MV-4-11 (cell line): ENCODE measurements around the gene HSF2BP.
"Not testable (repeated sequence)": the region's sequence is repeated elsewhere in the genome, so short reads cannot be mapped to it uniquely, and the experiment has no call there.

Experiments
- DNase-seq: peaks from one replicate; lab custom pipeline; 2025; lab: John Stamatoyannopoulos, UW

HSF2BP gene

GRCh38 chr21:43687566-43688399, 28.5 kb upstream of the HSF2BP start:
- DNase-seq, result peak; percentile 44

GRCh38 chr21:43686811-43687565, 27.7 kb upstream of the HSF2BP start:
- DNase-seq, result peak; percentile 21

GRCh38 chr21:43684424-43684823, 25.1 kb upstream of the HSF2BP start:
- DNase-seq, result peak; percentile 37

GRCh38 chr21:43681650-43682049, 22.4 kb upstream of the HSF2BP start:
- no peak for DNase-seq

- not testable (repeated sequence) for DNase-seq
Measured at GRCh38 chr21:43680421-43680820, 21.1 kb upstream of the HSF2BP start.

- no peak for DNase-seq
Measured at GRCh38 chr21:43679951-43680350, 20.7 kb upstream of the HSF2BP start.

GRCh38 chr21:43676391-43676790, 17.1 kb upstream of the HSF2BP start:
- DNase-seq, result no peak

- DNase-seq, result no peak
Measured at GRCh38 chr21:43675871-43676270, 16.6 kb upstream of the HSF2BP start.

GRCh38 chr21:43669828-43670605, 10.7 kb upstream of the HSF2BP start:
- DNase-seq, result no peak

- peak; percentile 81 for DNase-seq
Measured at GRCh38 chr21:43667191-43667904, 8.1 kb upstream of the HSF2BP start.

- DNase-seq, result no peak
Measured at GRCh38 chr21:43665879-43666278, 6.6 kb upstream of the HSF2BP start.

GRCh38 chr21:43664358-43664757, 5.1 kb upstream of the HSF2BP start:
- no peak for DNase-seq

- DNase-seq, result no peak
Measured at GRCh38 chr21:43663033-43663432, 3.7 kb upstream of the HSF2BP start.

GRCh38 chr21:43662286-43662685, 3.0 kb upstream of the HSF2BP start:
- no peak for DNase-seq

GRCh38 chr21:43658769-43659135, 536 bp downstream of the HSF2BP start:
- DNase-seq, result no peak

- DNase-seq, result no peak
Measured at GRCh38 chr21:43658088-43658741, 1.1 kb downstream of the HSF2BP start.

GRCh38 chr21:43657355-43658087, 1.8 kb downstream of the HSF2BP start:
- DNase-seq, result no peak

GRCh38 chr21:43654806-43655489, 4.3 kb downstream of the HSF2BP start:
- no peak for DNase-seq

GRCh38 chr21:43653626-43654025, 5.7 kb downstream of the HSF2BP start:
- no peak for DNase-seq

- no peak for DNase-seq
Measured at GRCh38 chr21:43652616-43653015, 6.7 kb downstream of the HSF2BP start.
